HG03139 (cell line): ENCODE results near the gene KAT7.

Experiments
- ATAC-seq: cut with Tn5 transposase; IDR thresholded peaks from one replicate; pipeline ENCODE4 v1.9.1; 2021; ENCODE audit not compliant: unreplicated experiment

KAT7 gene

GRCh38 chr17:49839455-49839854 lies 51.0 kb downstream of the KAT7 start:
- no peak for ATAC-seq

- no peak for ATAC-seq
Observed at GRCh38 chr17:49841548-49841947, 53.1 kb downstream of the KAT7 start.

- ATAC-seq = no peak
Observed at GRCh38 chr17:49842371-49842770, 53.9 kb downstream of the KAT7 start.

- no peak for ATAC-seq
Observed at GRCh38 chr17:49842846-49843245, 54.4 kb downstream of the KAT7 start.

- no peak for ATAC-seq
Observed at GRCh38 chr17:49843774-49844350, 55.4 kb downstream of the KAT7 start.

- ATAC-seq = no peak
Observed at GRCh38 chr17:49845321-49845720, 56.8 kb downstream of the KAT7 start.

GRCh38 chr17:49846938-49847712 lies 58.6 kb downstream of the KAT7 start:
- no peak for ATAC-seq

- no peak for ATAC-seq
Observed at GRCh38 chr17:49848019-49848473, 59.6 kb downstream of the KAT7 start, which contains the start of gene TAC4. Gene TAC4 (minus strand): TSS chr17:49848069. CDS start chr17:49848017, 52 bp downstream.

GRCh38 chr17:49848739-49849138 lies 60.3 kb downstream of the KAT7 start:
- no peak for ATAC-seq

- ATAC-seq = no peak
Observed at GRCh38 chr17:49850218-49850610, 61.7 kb downstream of the KAT7 start.

- ATAC-seq = no peak
Observed at GRCh38 chr17:49850772-49851386, 62.4 kb downstream of the KAT7 start.

GRCh38 chr17:49851387-49852291 lies 63.2 kb downstream of the KAT7 start:
- no peak for ATAC-seq

- ATAC-seq = no peak
Observed at GRCh38 chr17:49853470-49854015, 65.1 kb downstream of the KAT7 start.

- no peak for ATAC-seq
Observed at GRCh38 chr17:49854126-49854525, 65.6 kb downstream of the KAT7 start.

- no peak for ATAC-seq
Observed at GRCh38 chr17:49858796-49859195, 70.3 kb downstream of the KAT7 start.

GRCh38 chr17:49859991-49860953 lies 71.8 kb downstream of the KAT7 start:
- ATAC-seq = no peak

- no peak for ATAC-seq
Observed at GRCh38 chr17:49861150-49861884, 72.8 kb downstream of the KAT7 start.

GRCh38 chr17:49862781-49863331 lies 74.4 kb downstream of the KAT7 start:
- ATAC-seq = no peak

- no peak for ATAC-seq
Observed at GRCh38 chr17:49866019-49866380, 77.5 kb downstream of the KAT7 start.
